ENCODE data around the gene RRAS.

GRCh38 chr19:49665351-49666119, 25.6 kb upstream of the RRAS start, which contains the start of the genes BCL2L12 and IRF3:
- TF ChIP-seq POLR2A (IDR thresholded peaks at IDR 0.05) (peak; percentile 67 to 70), CTCF (IDR thresholded peaks at IDR 0.05) (no peak), EP300 (IDR thresholded peaks at IDR 0.05) (peak in 1 of 4 donors; percentile 63), POLR2AphosphoS5 (IDR thresholded peaks at IDR 0.05) (peak; percentile 86 to 91 (median 90))

All from sigmoid colon (tissue), 4 donors.